Measurements from ENCODE around the gene HDAC9.

GRCh38 chr7:18886832-18887231, 391.3 kb downstream of the HDAC9 start:
- TF ChIP-seq CTCF (IDR thresholded peaks at IDR 0.05; ENCODE audit: low read depth, low read length) (no peak), EZH2phosphoT487 (IDR thresholded peaks at IDR 0.05; ENCODE audit: low read depth) (no peak)

Measured in OCI-LY3 (cell line).